GM12801 (cell line): ENCODE measurements around the gene CREB5.

Source experiments
- CTCF ChIP-seq: IDR thresholded peaks from one replicate; pipeline ENCODE4 v1.5.1; 2011; ENCODE audit warnings: control low read depth; ENCODE audit not compliant: insufficient read length; ENCODE audit errors: extremely low read depth

Gene CREB5

GRCh38 chr7:28685644-28686417 lies 273.5 kb downstream of the CREB5 start:
- no peak for TF ChIP-seq CTCF

GRCh38 chr7:28686418-28686800 lies 274.1 kb downstream of the CREB5 start:
- TF ChIP-seq CTCF: no peak

GRCh38 chr7:28687537-28687936 lies 275.2 kb downstream of the CREB5 start:
- no peak for TF ChIP-seq CTCF

GRCh38 chr7:28688174-28688573 lies 275.9 kb downstream of the CREB5 start:
- no peak for TF ChIP-seq CTCF

- TF ChIP-seq CTCF: no peak
These were observed 276.3 kb downstream of the CREB5 start for GRCh38 chr7:28688651-28689050.

- TF ChIP-seq CTCF: no peak
These were observed 283.3 kb downstream of the CREB5 start for GRCh38 chr7:28695300-28696295.

- no peak for TF ChIP-seq CTCF
These were observed 285.7 kb downstream of the CREB5 start for GRCh38 chr7:28697913-28698563.
